GOT3 (cell line): ENCODE results near the gene KCNMA1.
"Not testable (repeated sequence)": the region's sequence is repeated elsewhere in the genome, so short reads cannot be mapped to it uniquely, and the experiment has no call there.

Source experiments
- DNase-seq: peaks from one replicate; lab custom pipeline; 2025; ENCODE audit warnings: mixed read lengths; lab: John Stamatoyannopoulos, UW

KCNMA1 gene

GRCh38 chr10:77637532-77638320 is at the start of gene KCNMA1:
KCNMA1 (minus strand) TSS chr10:77637808.
- DNase-seq, result no peak

DNA sequence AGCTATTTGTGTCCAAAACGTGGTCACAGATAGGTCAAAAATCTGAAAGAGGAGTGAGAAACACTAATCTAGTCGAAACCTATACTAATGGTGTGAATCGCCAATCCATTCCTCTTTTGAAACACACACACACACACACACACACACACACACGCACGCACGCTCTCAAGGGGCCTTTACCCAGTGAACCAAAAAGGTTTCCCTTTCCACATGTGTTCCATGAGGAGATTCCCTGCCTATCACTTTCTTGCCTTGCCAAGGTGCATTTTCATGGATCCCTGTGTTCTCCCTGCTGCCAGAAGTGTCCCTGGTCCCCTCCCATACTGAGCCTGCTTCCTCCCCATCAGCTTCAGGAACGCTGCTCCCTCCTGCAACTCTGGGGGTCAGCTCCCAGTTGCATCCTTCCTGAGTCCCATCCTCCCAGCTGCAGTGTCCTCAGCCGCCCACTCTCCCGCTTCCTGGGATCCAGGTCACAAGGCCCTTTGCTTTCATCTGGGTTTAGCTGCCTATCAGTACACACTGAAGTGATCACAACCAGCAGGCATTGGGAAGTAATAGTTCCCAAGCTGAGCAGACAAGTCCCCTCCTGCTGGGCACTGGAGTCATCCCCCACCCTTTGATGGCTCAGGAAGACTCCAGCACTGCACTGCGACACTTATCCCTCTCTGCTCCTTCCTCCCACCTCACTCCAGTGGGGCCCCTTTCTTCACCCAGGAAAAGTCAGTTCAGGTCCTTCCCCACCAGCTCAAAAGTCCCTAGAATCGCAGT is 49.2 kb upstream of the KCNMA1 start:
- no peak for DNase-seq

GRCh38 chr10:77686096-77686495 is 48.5 kb upstream of the KCNMA1 start:
- DNase-seq, result no peak

GRCh38 chr10:77685432-77685831 is 47.8 kb upstream of the KCNMA1 start:
- DNase-seq, result no peak

DNA sequence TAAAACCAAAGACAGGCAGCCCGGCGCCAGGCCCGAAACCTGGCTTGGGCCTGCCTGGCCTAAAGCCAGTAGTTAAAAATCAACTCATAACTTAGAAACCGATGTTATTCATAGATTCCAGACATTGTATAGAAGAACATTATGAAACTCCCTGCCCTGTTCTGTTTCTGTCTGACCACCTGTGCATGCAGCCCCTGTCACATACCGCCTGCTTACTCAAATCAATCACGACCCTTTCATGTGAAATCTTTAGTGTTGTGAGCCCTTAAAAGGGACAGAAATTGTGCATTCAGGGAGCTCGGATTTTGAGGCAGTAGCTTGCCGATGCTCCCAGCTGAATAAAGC is 45.5 kb upstream of the KCNMA1 start:
- DNase-seq, result not testable (repeated sequence)

GRCh38 chr10:77682393-77683087 is 44.9 kb upstream of the KCNMA1 start:
- no peak for DNase-seq

DNA sequence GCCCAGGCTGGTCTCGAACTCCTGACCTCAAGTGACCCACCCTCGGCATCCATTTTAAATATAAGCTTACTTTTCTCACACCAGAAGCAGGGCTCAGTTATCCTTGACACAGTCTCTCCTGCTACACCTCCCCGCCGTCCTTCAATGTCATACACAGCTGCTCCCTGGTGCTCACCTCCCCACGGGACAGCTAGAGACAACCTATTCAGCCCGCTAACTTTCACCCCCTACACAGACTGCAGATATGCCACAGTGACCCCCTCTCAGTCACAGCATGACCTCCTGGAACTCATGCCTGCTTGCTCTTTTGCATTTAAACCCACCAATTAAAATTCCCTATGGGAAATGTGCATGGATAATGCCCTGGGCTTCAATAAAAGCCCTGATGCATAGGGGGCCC is 44.2 kb upstream of the KCNMA1 start:
- DNase-seq, result no peak

DNA sequence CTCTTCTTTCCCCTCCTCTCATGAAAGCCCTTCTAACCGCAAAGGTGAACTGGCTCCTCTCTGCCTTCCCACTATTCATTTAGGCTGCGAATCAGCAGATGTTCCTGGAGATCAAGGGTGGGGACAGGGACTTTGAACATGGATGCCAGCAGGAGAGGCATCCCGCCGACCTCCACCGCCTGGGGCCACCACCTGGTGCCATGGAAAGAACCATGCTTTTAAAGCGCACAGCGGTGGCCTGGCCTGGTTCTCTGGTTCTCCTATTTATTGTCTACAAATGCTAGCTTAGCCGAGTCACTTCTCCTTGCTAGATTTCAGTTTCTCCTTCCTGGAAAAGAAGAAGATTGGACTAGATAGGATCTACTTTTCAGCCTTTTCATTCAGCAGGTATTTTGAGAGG is 43.2 kb upstream of the KCNMA1 start:
- DNase-seq, result no peak

DNA sequence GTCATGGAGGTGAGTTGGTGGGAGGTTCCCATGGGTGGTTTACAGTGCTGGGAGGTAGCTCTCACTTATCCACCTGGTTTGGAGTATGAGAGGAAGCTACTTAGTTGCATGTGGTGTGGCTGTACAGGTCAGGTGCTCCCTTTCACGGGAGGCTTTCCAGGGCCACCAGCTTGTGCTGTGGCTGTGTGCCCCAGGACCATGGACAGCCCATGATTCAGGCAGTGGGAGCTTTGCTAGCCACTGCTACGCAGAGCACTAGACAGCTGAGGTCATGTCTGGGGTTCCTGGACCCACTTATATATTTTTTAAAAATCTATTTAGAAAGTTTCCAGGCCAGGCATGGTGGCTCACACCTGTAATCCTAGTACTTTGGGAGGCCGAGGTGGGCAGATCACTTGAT is 42.5 kb upstream of the KCNMA1 start:
- DNase-seq, result no peak

GRCh38 chr10:77679217-77679616 is 41.6 kb upstream of the KCNMA1 start:
- DNase-seq, result no peak

- DNase-seq, result no peak
Measured at GRCh38 chr10:77678146-77678545, 40.5 kb upstream of the KCNMA1 start.

GRCh38 chr10:77675347-77675746 is 37.7 kb upstream of the KCNMA1 start:
- no peak for DNase-seq

- no peak for DNase-seq
Measured at GRCh38 chr10:77673515-77674140, 36.0 kb upstream of the KCNMA1 start.

DNA sequence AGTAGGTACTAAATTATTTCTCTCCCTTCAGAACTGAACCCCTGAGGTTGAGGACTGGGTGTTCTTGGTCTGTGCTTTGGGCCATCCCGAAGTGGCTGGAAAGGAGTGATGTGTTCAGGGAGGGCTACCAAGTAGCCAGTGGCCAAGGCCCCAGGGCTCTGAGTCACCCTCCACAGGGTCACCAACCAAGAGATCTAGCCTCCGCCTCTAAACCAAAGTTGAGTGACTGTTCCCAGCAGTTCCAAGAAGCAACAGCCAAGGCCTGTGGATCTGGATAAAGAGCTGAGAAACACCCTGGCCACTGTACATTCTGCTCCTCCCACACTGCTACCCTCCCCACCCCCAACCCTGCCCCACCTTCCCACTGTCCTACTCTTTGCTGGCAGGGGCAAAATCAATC is 35.5 kb upstream of the KCNMA1 start:
- no peak for DNase-seq

DNA sequence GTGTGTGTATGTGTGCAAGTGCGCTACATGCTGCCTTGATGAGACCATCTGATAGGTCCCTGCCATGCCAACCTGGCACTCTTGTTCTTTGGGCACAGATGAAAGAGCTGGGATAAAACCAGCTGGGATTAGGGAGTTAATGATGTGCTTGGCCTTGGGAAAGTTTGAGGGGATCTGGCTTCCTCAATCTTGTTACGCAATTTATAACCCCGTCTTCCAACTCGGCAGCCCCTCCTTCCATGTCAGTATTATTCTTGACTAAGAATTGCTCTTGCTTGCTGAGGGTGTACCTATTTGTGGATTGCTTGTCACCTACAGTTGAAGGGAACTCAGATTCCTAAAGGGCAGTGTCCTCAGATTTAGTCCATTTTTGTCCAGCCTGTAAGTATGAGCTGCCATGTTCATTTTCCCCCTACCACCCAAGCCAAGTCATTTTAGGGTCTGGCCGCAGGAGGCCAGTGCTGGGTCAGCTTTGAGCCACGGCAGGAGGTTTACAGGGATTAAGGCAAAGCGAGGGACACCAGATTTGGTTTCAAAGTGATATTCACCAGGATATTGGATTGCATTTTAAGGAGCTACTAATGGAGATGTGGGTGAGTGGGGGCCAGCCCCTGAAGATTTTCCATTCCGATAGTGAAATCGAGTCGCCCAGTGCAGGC is 34.1 kb upstream of the KCNMA1 start:
- DNase-seq, result no peak

DNA sequence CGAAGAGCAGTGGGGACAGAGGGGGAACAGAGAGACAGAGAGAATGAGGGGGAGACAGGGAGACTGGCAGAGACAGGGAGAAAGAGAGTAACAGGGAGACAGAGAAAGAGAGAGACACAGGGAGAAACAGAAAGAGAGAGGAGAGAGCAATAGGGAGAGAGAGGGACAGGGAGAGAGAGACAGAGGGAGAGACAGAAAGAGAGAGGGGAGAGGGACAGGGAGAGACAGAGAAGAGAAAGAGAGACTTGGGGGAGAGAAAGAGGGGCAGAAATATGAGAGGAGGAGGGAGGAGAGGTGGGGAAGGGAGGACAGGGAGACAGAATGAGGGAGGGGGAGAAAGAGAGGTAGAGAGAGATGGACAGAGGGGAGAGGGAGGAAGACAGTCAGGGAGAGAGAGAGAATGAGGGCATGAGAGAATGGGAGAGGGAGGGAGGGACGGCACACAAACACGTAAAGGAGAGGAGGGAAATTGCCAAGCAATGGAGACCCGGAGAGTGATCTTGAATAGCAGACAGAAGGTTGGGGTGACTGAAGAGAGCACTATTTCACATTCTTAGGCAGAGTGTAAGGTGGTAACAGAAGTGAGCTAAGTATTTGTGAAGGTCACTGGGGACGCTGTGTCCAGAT is 33.3 kb upstream of the KCNMA1 start:
- no peak for DNase-seq

- DNase-seq, result no peak
Measured at GRCh38 chr10:77669892-77670291, 32.3 kb upstream of the KCNMA1 start.

DNA sequence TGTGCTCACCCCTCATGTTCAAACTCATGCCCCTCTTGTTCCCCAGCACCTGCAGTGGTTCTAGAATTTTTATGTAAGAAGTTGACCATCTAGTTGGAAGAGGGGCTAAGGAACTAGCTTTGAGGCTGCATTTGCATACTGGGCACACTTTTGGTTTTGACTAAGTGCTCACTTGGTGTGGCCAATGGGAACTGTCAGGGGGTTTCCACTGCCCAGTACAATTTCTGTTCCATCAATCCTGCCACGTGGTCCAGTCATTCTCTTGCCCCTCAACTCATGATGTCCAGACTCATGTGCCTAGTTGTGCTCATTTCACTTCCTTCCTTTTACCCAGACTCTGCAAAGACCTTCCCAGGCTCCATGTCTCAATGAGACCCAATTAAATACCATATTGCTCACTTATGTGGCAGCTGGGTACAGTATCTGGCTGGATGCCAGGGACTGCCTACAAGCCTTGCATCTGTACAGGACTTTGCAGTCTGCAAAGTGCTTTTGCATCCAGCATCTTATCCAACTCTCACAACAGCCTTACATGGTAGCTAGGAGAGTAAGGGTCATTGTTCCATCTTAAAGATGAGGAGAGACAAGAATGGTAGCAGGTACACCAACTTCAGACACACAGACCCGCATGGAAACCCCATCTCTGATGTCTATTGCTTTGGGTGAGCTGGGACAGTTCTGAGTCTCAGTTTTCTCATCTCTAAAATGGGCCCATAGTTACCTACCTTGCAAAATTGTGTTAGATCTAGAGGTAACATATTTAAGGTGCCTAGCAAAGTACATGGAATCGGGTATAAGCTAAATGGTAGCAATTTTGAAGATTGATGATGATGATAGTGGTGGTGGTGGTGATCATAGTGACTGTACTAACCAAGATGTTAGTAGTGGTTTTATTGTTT is 30.1 kb upstream of the KCNMA1 start:
- DNase-seq, result no peak

DNA sequence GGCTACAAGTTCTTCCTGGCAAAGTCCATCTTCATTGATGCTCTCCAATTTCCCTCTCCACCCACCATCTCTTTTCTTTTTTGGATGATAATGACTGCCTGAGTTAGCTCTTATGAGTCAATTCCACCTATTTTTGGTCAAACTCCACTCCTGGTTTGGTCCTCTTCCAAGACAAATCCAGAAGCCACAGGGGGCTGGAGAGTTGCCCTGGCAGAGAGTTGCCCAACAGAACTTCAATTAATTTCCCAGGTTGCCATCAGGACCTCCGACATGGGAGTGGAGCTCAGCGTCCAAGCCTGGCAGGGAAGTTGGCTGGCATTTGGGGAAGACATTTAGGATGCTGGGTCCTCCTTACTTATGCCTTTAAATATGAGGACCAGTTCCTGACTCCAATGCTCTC is 29.2 kb upstream of the KCNMA1 start:
- no peak for DNase-seq

- DNase-seq, result no peak
Measured at GRCh38 chr10:77664696-77665095, 27.1 kb upstream of the KCNMA1 start.
